Hepatocyte (in vitro differentiated cells): ENCODE results near the gene ZCCHC24. TPM values are rescaled to one million over a fixed set of nuclear protein-coding genes. Genes with fewer than 3 reads are reported as not detected.

ENCODE experiments used
- DNase-seq: peaks from one replicate; pipeline ENCODE4 v3.0.0-alpha.2; 2016; ENCODE audit warnings: low spot score
- H2AFZ ChIP-seq: fragments of 200-600 bp; sonication (generic); 2 replicates; pipeline ENCODE4 v1.6.0; 2016; ENCODE audit warnings: antibody characterized with exemption, mild to moderate bottlenecking
- H3K27ac ChIP-seq: fragments of 200-600 bp; sonication (generic); 2 replicates; pipeline ENCODE4 v1.5.1; 2016; ENCODE audit warnings: mild to moderate bottlenecking
- H3K27me3 ChIP-seq: fragments of 200-600 bp; sonication (generic); 2 replicates; pipeline ENCODE4 v1.6.1; 2016
- H3K36me3 ChIP-seq: fragments of 200-600 bp; sonication (generic); replicated peaks from 2 replicates; pipeline ENCODE4 v1.5.1; 2016; ENCODE audit warnings: low read depth; ENCODE audit not compliant: insufficient read depth
- H3K4me1 ChIP-seq: fragments of 200-600 bp; sonication (generic); 2 replicates; pipeline ENCODE4 v1.5.1; 2016; ENCODE audit warnings: mild to moderate bottlenecking, moderate library complexity; ENCODE audit not compliant: insufficient read depth
- H3K4me2 ChIP-seq: fragments of 200-600 bp; sonication (generic); 2 replicates; pipeline ENCODE4 v1.6.0; 2016
- H3K4me3 ChIP-seq: fragments of 200-600 bp; sonication (generic); 2 replicates; pipeline ENCODE4 v1.5.1; 2016; ENCODE audit warnings: mild to moderate bottlenecking
- H3K79me2 ChIP-seq: fragments of 200-600 bp; sonication (generic); 2 replicates; pipeline ENCODE4 v1.6.0; 2017; ENCODE audit warnings: mild to moderate bottlenecking
- H3K9me2 ChIP-seq: fragments of 200-600 bp; sonication (generic); replicated peaks from 2 replicates; pipeline ENCODE4 v1.6.0; 2017; ENCODE audit warnings: mild to moderate bottlenecking; ENCODE audit not compliant: insufficient read depth
- H3K9me3 ChIP-seq: fragments of 200-600 bp; sonication (generic); 2 replicates; pipeline ENCODE4 v1.5.1; 2016; ENCODE audit warnings: low read depth, mild to moderate bottlenecking
- H4K20me1 ChIP-seq: fragments of 200-600 bp; sonication (generic); 2 replicates; pipeline ENCODE4 v1.6.0; 2016; ENCODE audit warnings: mild to moderate bottlenecking; ENCODE audit not compliant: insufficient read depth, poor library complexity, severe bottlenecking
- EZH2 ChIP-seq: fragments of 200-600 bp; sonication (generic); IDR thresholded peaks from 2 replicates; pipeline ENCODE4 v1.6.1; 2016; ENCODE audit warnings: antibody characterized with exemption, mild to moderate bottlenecking, borderline replicate concordance
- EZH2phosphoT487 ChIP-seq: fragments of 200-600 bp; sonication (generic); IDR thresholded peaks from one replicate; pipeline ENCODE4 v1.6.1; 2018; ENCODE audit warnings: antibody characterized with exemption, mild to moderate bottlenecking, low read depth, moderate library complexity; ENCODE audit not compliant: unreplicated experiment, severe bottlenecking
- WGBS: methylation state at CpG from one replicate; pipeline ENCODE4 v1.1.6; 2016; ENCODE audit warnings: low lambda C conversion rate; ENCODE audit errors: missing lambda C conversion rate; 5-methylcytosine and 5-hydroxymethylcytosine counted together
- polyA plus RNA-seq: library from polyadenylated mRNA; unstranded; fragments of >200 nt; fragmentation: Nextera tagmentation; extraction: Ambion mirVana; gene quantifications from 2 replicates; pipeline ENCODE4 v1.2.1, GENCODE V29; 2016
- total RNA-seq: library from RNA; depleted of rRNA; stranded (reverse); fragments of >200 nt; gene quantifications from 2 replicates; pipeline ENCODE4 v1.2.3, GENCODE V29; 2014
- TF ChIP-seq, protein P1 (sequence below): fragments of 200-600 bp; sonication (generic); IDR thresholded peaks from 2 replicates; pipeline ENCODE4 v1.5.1; 2016; ENCODE audit warnings: antibody characterized with exemption, mild to moderate bottlenecking; ENCODE audit not compliant: poor library complexity

ZCCHC24 gene
- total and polyA plus RNA-seq, 2 experiments from 2014 or later, result 20.1 to 20.6 TPM

DNA sequence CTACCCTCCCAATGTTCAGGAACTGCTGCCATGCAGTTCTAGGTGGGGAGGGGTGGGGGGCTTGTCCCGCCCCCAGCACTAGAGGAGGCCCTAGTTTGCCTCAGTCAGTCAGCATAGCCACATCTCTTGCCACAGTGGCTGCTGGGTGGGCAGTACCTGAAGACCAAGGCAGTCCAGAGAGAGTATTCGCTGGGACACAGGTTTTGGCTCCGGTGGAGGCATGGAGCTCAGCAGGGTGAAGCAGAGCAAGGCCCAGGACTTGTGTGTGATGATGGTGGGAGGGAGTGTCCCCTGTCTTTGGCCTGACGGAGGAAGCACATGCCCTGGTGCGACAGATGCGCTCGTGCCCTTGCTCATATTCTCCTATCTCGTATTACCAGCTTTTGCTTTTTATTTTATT lies 24.7 kb upstream of the ZCCHC24 start:
- H3K9me3 ChIP-seq, result no peaks in the 10 kb centered on the region
- no peak for DNase-seq
- no peaks in the 10 kb centered on the region for H4K20me1 ChIP-seq
- 95% methylated on average over 8 of the region's 8 CpGs for WGBS
- H2AFZ ChIP-seq, result no peak overlapping the region
- no peaks in the 10 kb centered on the region for H3K27me3 ChIP-seq
- H3K79me2 ChIP-seq, result no peaks in the 10 kb centered on the region
- H3K4me1 ChIP-seq, result no peaks in the 10 kb centered on the region
- no peak overlapping the region for H3K4me3 ChIP-seq
- H3K9me2 ChIP-seq, result no peaks in the 10 kb centered on the region
- no peak for TF ChIP-seq EZH2
- TF ChIP-seq EZH2phosphoT487, result no peak
- TF ChIP-seq, protein P1, sequence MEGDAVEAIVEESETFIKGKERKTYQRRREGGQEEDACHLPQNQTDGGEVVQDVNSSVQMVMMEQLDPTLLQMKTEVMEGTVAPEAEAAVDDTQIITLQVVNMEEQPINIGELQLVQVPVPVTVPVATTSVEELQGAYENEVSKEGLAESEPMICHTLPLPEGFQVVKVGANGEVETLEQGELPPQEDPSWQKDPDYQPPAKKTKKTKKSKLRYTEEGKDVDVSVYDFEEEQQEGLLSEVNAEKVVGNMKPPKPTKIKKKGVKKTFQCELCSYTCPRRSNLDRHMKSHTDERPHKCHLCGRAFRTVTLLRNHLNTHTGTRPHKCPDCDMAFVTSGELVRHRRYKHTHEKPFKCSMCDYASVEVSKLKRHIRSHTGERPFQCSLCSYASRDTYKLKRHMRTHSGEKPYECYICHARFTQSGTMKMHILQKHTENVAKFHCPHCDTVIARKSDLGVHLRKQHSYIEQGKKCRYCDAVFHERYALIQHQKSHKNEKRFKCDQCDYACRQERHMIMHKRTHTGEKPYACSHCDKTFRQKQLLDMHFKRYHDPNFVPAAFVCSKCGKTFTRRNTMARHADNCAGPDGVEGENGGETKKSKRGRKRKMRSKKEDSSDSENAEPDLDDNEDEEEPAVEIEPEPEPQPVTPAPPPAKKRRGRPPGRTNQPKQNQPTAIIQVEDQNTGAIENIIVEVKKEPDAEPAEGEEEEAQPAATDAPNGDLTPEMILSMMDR, result no peak
- H3K4me2 ChIP-seq, result no peak overlapping the region
- no peaks in the 10 kb centered on the region for H3K36me3 ChIP-seq
- H3K27ac ChIP-seq, result no peak overlapping the region

DNA sequence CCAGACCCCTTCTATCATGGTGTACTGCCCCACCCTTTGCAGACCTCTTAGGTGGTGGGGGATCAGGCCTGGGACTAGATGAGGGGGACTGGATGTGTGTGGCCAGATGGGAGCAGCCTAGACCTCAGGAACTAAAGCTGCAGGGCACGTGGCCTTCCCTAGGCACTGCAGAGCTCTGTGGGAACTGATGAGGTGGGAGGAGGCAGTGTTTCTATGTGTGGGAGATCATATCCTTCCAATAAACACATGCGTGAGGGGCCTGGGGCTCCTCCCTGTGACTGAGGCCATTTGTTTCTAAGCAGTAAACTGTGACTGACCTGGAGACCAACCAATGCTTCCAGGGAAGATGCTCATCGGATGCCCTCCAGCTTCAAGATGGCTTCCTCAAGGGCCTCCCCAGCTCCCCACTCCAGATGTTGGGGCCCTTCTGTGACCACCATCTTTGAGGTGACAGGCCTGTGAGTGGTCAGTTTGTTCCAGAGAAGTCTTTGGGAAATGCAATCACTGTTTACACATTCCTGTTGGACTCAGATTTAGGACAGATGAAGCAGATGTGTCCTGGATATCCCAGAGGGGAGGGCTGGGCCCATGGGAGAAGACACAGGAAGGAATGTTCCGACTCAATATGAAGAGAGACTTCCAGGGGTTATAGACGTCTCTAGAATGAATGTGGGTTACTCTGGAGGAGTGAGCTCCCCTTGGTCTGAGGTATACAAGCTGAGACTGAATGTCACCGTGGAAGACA lies 23.6 kb upstream of the ZCCHC24 start:
- Histone ChIP-seq H3K79me2 (no peaks in the 10 kb centered on the region), H3K9me3 (no peaks in the 10 kb centered on the region), H3K27ac (no peak overlapping the region), H3K4me2 (no peak overlapping the region), H2AFZ (no peak overlapping the region), H3K4me1 (no peaks in the 10 kb centered on the region), H3K4me3 (no peak overlapping the region), H3K27me3 (no peaks in the 10 kb centered on the region), H3K36me3 (no peaks in the 10 kb centered on the region), H4K20me1 (no peaks in the 10 kb centered on the region), H3K9me2 (no peaks in the 10 kb centered on the region)
- no peak for DNase-seq
- WGBS, result 78% methylated on average over 6 of the region's 6 CpGs
- TF ChIP-seq, protein P1, result no peak
- no peak for TF ChIP-seq EZH2
- TF ChIP-seq EZH2phosphoT487, result no peak

DNA sequence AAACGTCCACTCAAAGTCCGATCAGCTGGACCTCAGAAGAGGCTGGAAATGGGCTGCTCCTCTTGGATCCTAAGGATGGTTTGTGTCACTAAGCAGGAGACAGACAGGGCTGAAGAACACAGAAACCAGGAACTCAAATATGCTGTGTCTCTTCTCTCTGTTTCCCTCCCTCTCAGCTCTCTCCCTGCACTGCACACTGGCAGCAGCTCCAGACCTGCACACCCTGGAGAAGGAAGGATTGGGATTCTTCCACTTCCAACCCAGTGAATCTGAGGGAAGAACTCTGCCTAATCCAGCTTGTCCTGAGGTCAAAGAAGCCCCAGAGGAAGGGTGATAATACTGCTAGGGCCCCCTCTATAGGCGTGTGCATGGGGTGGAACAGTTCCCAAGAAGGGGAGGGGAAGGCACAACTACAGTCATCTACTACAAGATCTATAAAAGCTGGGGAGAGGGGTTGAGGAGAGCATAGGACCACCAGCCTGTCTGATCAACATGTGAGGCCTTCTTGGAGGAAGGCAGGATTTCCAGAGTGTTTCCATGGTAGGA lies 22.7 kb upstream of the ZCCHC24 start:
- H3K4me2 ChIP-seq, result no peak overlapping the region
- no peaks in the 10 kb centered on the region for H3K36me3 ChIP-seq
- H4K20me1 ChIP-seq, result no peaks in the 10 kb centered on the region
- TF ChIP-seq EZH2 (no peak), EZH2phosphoT487 (no peak)
- TF ChIP-seq, protein P1, result no peak
- no peak for DNase-seq
- no peaks in the 10 kb centered on the region for H3K27me3 ChIP-seq
- WGBS, result 72% methylated on average over 3 of the region's 3 CpGs
- H3K9me2 ChIP-seq, result no peaks in the 10 kb centered on the region
- no peaks in the 10 kb centered on the region for H3K9me3 ChIP-seq
- peak overlapping the region; percentile 35 for H3K27ac ChIP-seq
- no peak overlapping the region for H3K4me3 ChIP-seq
- no peaks in the 10 kb centered on the region for H3K4me1 ChIP-seq
- H3K79me2 ChIP-seq, result no peaks in the 10 kb centered on the region
- H2AFZ ChIP-seq, result peak overlapping the region; percentile 6
